Measurements from ENCODE around the gene LSP1.

Gene LSP1

DNA sequence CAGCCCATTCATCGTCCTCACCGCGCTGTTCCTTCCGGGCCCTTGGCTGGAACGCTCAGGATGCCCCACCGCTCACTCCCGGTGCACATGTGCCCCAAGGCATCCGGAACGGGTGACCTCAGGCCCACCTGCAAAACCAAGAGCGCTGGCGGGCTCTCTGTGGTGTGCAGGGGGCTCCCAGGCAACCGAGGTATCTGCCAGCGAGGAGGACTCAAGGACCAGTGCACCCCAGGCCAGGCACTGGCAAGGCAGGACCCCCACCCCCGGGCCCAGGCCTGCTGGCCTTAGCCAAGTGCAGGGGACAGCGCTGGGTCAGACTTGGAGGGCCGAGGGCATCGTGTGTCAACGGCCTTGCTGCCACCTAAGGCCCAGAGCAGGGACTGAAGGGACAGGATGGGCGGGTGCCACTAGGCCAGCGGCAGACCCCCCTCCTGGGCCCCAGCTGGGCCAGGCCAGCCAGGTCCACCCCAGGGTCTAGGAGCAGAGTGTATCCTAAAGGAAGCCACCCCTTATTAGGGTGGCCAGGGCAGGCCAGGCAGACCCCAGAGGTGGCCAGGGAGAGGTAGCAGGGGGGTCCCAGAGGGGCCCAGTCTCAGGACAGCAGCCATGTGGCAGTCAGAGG lies 75.1 kb downstream of the LSP1 start:
- H3K4me2 ChIP-seq (ENCODE audit: low read depth, low read length) = no peak overlapping the region
- TF ChIP-seq, protein P1, sequence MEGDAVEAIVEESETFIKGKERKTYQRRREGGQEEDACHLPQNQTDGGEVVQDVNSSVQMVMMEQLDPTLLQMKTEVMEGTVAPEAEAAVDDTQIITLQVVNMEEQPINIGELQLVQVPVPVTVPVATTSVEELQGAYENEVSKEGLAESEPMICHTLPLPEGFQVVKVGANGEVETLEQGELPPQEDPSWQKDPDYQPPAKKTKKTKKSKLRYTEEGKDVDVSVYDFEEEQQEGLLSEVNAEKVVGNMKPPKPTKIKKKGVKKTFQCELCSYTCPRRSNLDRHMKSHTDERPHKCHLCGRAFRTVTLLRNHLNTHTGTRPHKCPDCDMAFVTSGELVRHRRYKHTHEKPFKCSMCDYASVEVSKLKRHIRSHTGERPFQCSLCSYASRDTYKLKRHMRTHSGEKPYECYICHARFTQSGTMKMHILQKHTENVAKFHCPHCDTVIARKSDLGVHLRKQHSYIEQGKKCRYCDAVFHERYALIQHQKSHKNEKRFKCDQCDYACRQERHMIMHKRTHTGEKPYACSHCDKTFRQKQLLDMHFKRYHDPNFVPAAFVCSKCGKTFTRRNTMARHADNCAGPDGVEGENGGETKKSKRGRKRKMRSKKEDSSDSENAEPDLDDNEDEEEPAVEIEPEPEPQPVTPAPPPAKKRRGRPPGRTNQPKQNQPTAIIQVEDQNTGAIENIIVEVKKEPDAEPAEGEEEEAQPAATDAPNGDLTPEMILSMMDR (IDR thresholded peaks at IDR 0.05; ENCODE audit: low read length) = no peak
- TF ChIP-seq EZH2phosphoT487 (IDR thresholded peaks at IDR 0.05; ENCODE audit: low read length) (no peak), EZH2 (optimal IDR thresholded peaks at IDR 0.05; ENCODE audit: low read depth, low read length) (no peak)

DNA sequence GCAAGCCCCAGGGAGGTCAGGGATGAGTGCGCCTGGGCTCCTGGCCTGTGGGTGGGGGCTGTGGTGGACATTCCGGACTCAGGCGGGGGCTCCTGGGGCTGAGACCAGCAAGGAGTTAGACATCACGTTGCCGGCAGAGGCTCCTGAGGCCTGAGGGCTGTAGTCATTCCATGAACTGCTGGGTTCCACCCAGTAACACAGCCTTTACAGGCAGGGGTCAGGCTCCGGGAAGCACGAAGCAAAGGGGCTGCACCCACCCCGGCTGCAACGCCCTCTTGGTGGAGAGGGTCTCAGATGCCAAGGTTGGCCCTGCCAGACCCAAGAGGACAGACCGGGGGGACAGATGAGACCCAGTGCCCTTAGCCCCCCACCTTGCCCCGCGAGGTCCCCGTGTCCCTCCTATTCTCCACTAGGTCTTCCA lies 75.6 kb downstream of the LSP1 start:
- TF ChIP-seq EZH2phosphoT487 (IDR thresholded peaks at IDR 0.05; ENCODE audit: low read length) = no peak
- TF ChIP-seq, protein P1 (IDR thresholded peaks at IDR 0.05; ENCODE audit: low read length) = no peak
- TF ChIP-seq EZH2 (optimal IDR thresholded peaks at IDR 0.05; ENCODE audit: low read depth, low read length) = no peak
- Histone ChIP-seq H3K27me3 (replicated peaks; ENCODE audit: insufficient read depth, low read length) (peaks cover 97% of the 10 kb centered on the region), H2AFZ (ENCODE audit: low read length) (no peak overlapping the region), H3F3A (ENCODE audit: insufficient read depth, low read length) (no peaks in the 10 kb centered on the region), H3K4me3 (ENCODE audit: low read length) (no peak overlapping the region), H3K9ac (ENCODE audit: low read length) (no peak overlapping the region), H3K79me2 (ENCODE audit: low read length) (no peaks in the 10 kb centered on the region), H3K9me2 (replicated peaks; ENCODE audit: insufficient read depth, low read length) (no peaks in the 10 kb centered on the region), H4K20me1 (ENCODE audit: insufficient read depth, low read length) (no peaks in the 10 kb centered on the region), H3K4me1 (ENCODE audit: low read length) (no peaks in the 10 kb centered on the region), H3K36me3 (replicated peaks; ENCODE audit: insufficient read depth, low read length) (no peaks in the 10 kb centered on the region), H3K27ac (ENCODE audit: low read length) (no peak overlapping the region), H3K9me3 (replicated peaks; ENCODE audit: insufficient read depth, low read length) (no peaks in the 10 kb centered on the region), H3K4me2 (ENCODE audit: low read depth, low read length) (no peak overlapping the region)
- DNase-seq = no peak

More for the DNA sequence above, 75.1 kb downstream of the LSP1 start:
- Histone ChIP-seq H3F3A (ENCODE audit: insufficient read depth, low read length) (no peaks in the 10 kb centered on the region), H3K36me3 (replicated peaks; ENCODE audit: insufficient read depth, low read length) (no peaks in the 10 kb centered on the region), H3K4me3 (ENCODE audit: low read length) (no peak overlapping the region), H3K9me3 (replicated peaks; ENCODE audit: insufficient read depth, low read length) (no peaks in the 10 kb centered on the region), H2AFZ (ENCODE audit: low read length) (no peak overlapping the region), H3K9me2 (replicated peaks; ENCODE audit: insufficient read depth, low read length) (no peaks in the 10 kb centered on the region), H3K9ac (ENCODE audit: low read length) (no peak overlapping the region), H4K20me1 (ENCODE audit: insufficient read depth, low read length) (no peaks in the 10 kb centered on the region), H3K79me2 (ENCODE audit: low read length) (no peaks in the 10 kb centered on the region), H3K4me1 (ENCODE audit: low read length) (no peaks in the 10 kb centered on the region), H3K27me3 (replicated peaks; ENCODE audit: insufficient read depth, low read length) (peaks cover 98% of the 10 kb centered on the region), H3K27ac (ENCODE audit: low read length) (no peak overlapping the region)
- DNase-seq = no peak

GRCh38 chr11:1928891-1929541 lies 76.1 kb downstream of the LSP1 start:
- Histone ChIP-seq H3K9me2 (replicated peaks; ENCODE audit: insufficient read depth, low read length) (no peaks in the 10 kb centered on the region), H3K9me3 (replicated peaks; ENCODE audit: insufficient read depth, low read length) (no peaks in the 10 kb centered on the region), H3K4me1 (ENCODE audit: low read length) (no peaks in the 10 kb centered on the region), H4K20me1 (ENCODE audit: insufficient read depth, low read length) (no peaks in the 10 kb centered on the region), H3K27ac (ENCODE audit: low read length) (no peak overlapping the region), H3K4me3 (ENCODE audit: low read length) (no peak overlapping the region), H2AFZ (ENCODE audit: low read length) (no peak overlapping the region), H3F3A (ENCODE audit: insufficient read depth, low read length) (no peaks in the 10 kb centered on the region), H3K79me2 (ENCODE audit: low read length) (no peaks in the 10 kb centered on the region), H3K36me3 (replicated peaks; ENCODE audit: insufficient read depth, low read length) (no peaks in the 10 kb centered on the region), H3K9ac (ENCODE audit: low read length) (no peak overlapping the region), H3K4me2 (ENCODE audit: low read depth, low read length) (no peak overlapping the region), H3K27me3 (replicated peaks; ENCODE audit: insufficient read depth, low read length) (peaks cover 97% of the 10 kb centered on the region)
- DNase-seq = no peak
- TF ChIP-seq EZH2 (optimal IDR thresholded peaks at IDR 0.05; ENCODE audit: low read depth, low read length) (no peak), EZH2phosphoT487 (IDR thresholded peaks at IDR 0.05; ENCODE audit: low read length) (no peak)
- TF ChIP-seq, protein P1 (IDR thresholded peaks at IDR 0.05; ENCODE audit: low read length) = no peak

All from MM.1S (cell line).